H1 (cell line): Measurements from ENCODE around the gene ADGRG7. TPM values are rescaled to one million over a fixed set of nuclear protein-coding genes. Genes with fewer than 3 reads are reported as not detected.

Experiments
- CTCF ChIA-PET: fragments of 300-600 bp; sonication (Branson Sonifier 250); formaldehyde crosslinking; loops from one replicate; lab custom pipeline; 2021; ENCODE audit not compliant: partially characterized antibody; lab: Charles Lee
- POLR2A ChIA-PET: fragments of 300-600 bp; sonication (Branson Sonifier 250); formaldehyde crosslinking; loops from one replicate; lab custom pipeline; 2021; ENCODE audit warnings: inconsistent platforms; ENCODE audit not compliant: partially characterized antibody; lab: Charles Lee
- DNase-seq, 2 experiments: peaks; one replicate each; pipeline versions ENCODE4 v3.0.0 to v3.0.0-alpha.2; 2010 to 2022; ENCODE audit warnings: low spot score in 2 of 2, low read depth in 1 of 2, mixed read lengths in 1 of 2
- FAIRE-seq: peaks from 2 replicates; lab custom pipeline; 2011; peaks lifted over from hg19 to GRCh38; lab: Jason Lieb, UNC
- H2AFZ ChIP-seq: 2 replicates; pipeline ENCODE4 v1.8.1; 2012; ENCODE audit warnings: low read length, inconsistent platforms
- H2AK5ac ChIP-seq: 2 replicates; pipeline ENCODE4 v1.6.1; 2013; ENCODE audit warnings: low read depth, low read length
- H2BK120ac ChIP-seq: replicated peaks from 2 replicates; pipeline ENCODE3; 2013; ENCODE audit warnings: low read depth, low read length, inconsistent platforms
- H2BK12ac ChIP-seq: 2 replicates; pipeline ENCODE4 v1.6.1; 2013; ENCODE audit warnings: low read depth, low read length
- H2BK15ac ChIP-seq: 2 replicates; pipeline ENCODE4 v1.6.1; 2013; ENCODE audit warnings: low read length
- H2BK20ac ChIP-seq: 2 replicates; pipeline ENCODE4 v1.6.1; 2013; ENCODE audit warnings: low read length
- H2BK5ac ChIP-seq: 2 replicates; pipeline ENCODE4 v1.6.1; 2013; ENCODE audit warnings: low read depth, low read length
- H3K14ac ChIP-seq: 2 replicates; pipeline ENCODE4 v1.6.1; 2013; ENCODE audit warnings: inconsistent platforms; ENCODE audit not compliant: insufficient read length
- H3K18ac ChIP-seq: 2 replicates; pipeline ENCODE4 v1.6.1; 2013; ENCODE audit warnings: low read length; ENCODE audit errors: extremely low read depth
- H3K23ac ChIP-seq: 2 replicates; pipeline ENCODE4 v1.6.1; 2013; ENCODE audit warnings: inconsistent platforms; ENCODE audit not compliant: insufficient read length
- H3K23me2 ChIP-seq: 2 replicates; pipeline ENCODE4 v1.6.1; 2013; ENCODE audit warnings: low read depth, low read length
- H3K27ac ChIP-seq: 2 replicates; pipeline ENCODE4 v1.6.1; 2011; ENCODE audit warnings: low read depth, low read length, inconsistent platforms
- H3K27me3 ChIP-seq, 4 experiments: replicated peaks in 1 of 4; 1 replicate in 1 of 4; 2 replicates in 3 of 4; pipeline versions ENCODE4 v1.6.1 to v1.8.1; 2011 to 2013; ENCODE audit warnings: low read length in 3 of 4, mild to moderate bottlenecking in 3 of 4, inconsistent platforms in 2 of 4, mixed read lengths in 2 of 4, moderate library complexity in 1 of 4; ENCODE audit not compliant: control insufficient read depth in 3 of 4, insufficient read depth in 3 of 4; ENCODE audit errors: extremely low read depth in 1 of 4
- H3K36me3 ChIP-seq, 4 experiments: 2 replicates each; pipeline versions ENCODE4 v1.6.1 to v1.8.1; 2011 to 2013; ENCODE audit warnings: mild to moderate bottlenecking in 4 of 4, low read length in 3 of 4, moderate library complexity in 2 of 4, control low read depth in 1 of 4, inconsistent platforms in 1 of 4; ENCODE audit not compliant: insufficient read depth in 4 of 4, control insufficient read depth in 2 of 4
- H3K4ac ChIP-seq: replicated peaks from 2 replicates; pipeline ENCODE3; 2013; ENCODE audit warnings: low read length, low read depth, mixed read lengths, inconsistent platforms; ENCODE audit not compliant: insufficient read length
- H3K4me1 ChIP-seq, 4 experiments: replicated peaks in 1 of 4; 1 replicate in 1 of 4; 2 replicates in 3 of 4; pipeline versions ENCODE4 v1.6.1 to v1.8.1; 2011 to 2013; ENCODE audit warnings: low read length in 3 of 4, inconsistent platforms in 2 of 4, mixed read lengths in 1 of 4; ENCODE audit not compliant: insufficient read depth in 4 of 4, control insufficient read depth in 3 of 4
- H3K4me2 ChIP-seq, 2 experiments: 2 replicates each; pipeline versions ENCODE4 v1.6.1 to v1.8.1; 2011 to 2013; ENCODE audit warnings: low read depth in 2 of 2, low read length in 2 of 2, control low read depth in 1 of 2, inconsistent platforms in 1 of 2, mild to moderate bottlenecking in 1 of 2; ENCODE audit not compliant: insufficient read depth in 1 of 2
- H3K4me3 ChIP-seq, 4 experiments: fragments of 200-600, 300-600 bp in 1 of 4; sonication (generic), shearing (Covaris generic), sonication (Bioruptor Twin) in 1 of 4; 2 replicates each; pipeline versions ENCODE4 v1.5.1 to v1.8.1; 2011 to 2016; ENCODE audit warnings: low read length in 4 of 4, low read depth in 3 of 4, control low read depth in 2 of 4, inconsistent platforms in 2 of 4, mild to moderate bottlenecking in 2 of 4, mixed read lengths in 1 of 4, moderate library complexity in 1 of 4; ENCODE audit not compliant: insufficient read depth in 2 of 4; ENCODE audit errors: extremely low read depth in 1 of 4
- H3K56ac ChIP-seq: replicated peaks from 2 replicates; pipeline ENCODE3; 2013; ENCODE audit warnings: low read depth, mild to moderate bottlenecking, mixed read lengths, low read length, inconsistent platforms; ENCODE audit not compliant: insufficient read length
- H3K79me1 ChIP-seq: 2 replicates; pipeline ENCODE4 v1.6.1; 2013; ENCODE audit warnings: low read depth, low read length, control low read depth
- H3K79me2 ChIP-seq, 2 experiments: 2 replicates each; pipeline versions ENCODE4 v1.6.1 to v1.8.1; 2012 to 2013; ENCODE audit warnings: low read length in 2 of 2, mild to moderate bottlenecking in 2 of 2, inconsistent platforms in 1 of 2; ENCODE audit not compliant: insufficient read depth in 2 of 2, control insufficient read depth in 1 of 2
- H3K9ac ChIP-seq, 4 experiments: replicated peaks in 1 of 4; 1 replicate in 1 of 4; 2 replicates in 3 of 4; pipeline versions ENCODE4 v1.6.1 to v1.8.1; 2011 to 2013; ENCODE audit warnings: low read depth in 3 of 4, low read length in 3 of 4, control low read depth in 2 of 4, mild to moderate bottlenecking in 2 of 4, moderate library complexity in 2 of 4, inconsistent platforms in 1 of 4; ENCODE audit errors: extremely low read depth in 1 of 4
- H3K9me3 ChIP-seq, 2 experiments: 2 replicates each; pipeline versions ENCODE4 v1.6.1 to v1.8.1; 2012 to 2013; ENCODE audit warnings: mild to moderate bottlenecking in 2 of 2, moderate library complexity in 2 of 2, control low read depth in 1 of 2, inconsistent platforms in 1 of 2, low read depth in 1 of 2, low read length in 1 of 2, mixed read lengths in 1 of 2; ENCODE audit not compliant: insufficient read depth in 2 of 2
- H4K20me1 ChIP-seq, 2 experiments: replicated peaks in 1 of 2; 2 replicates each; pipeline versions ENCODE3 to v1.8.1; 2011 to 2013; ENCODE audit warnings: inconsistent platforms in 2 of 2, low read length in 2 of 2, mild to moderate bottlenecking in 1 of 2; ENCODE audit not compliant: insufficient read depth in 2 of 2, control insufficient read depth in 1 of 2
- H4K5ac ChIP-seq: 2 replicates; pipeline ENCODE4 v1.6.1; 2013; ENCODE audit warnings: low read length, low read depth, mixed read lengths, inconsistent platforms; ENCODE audit not compliant: insufficient read length
- H4K8ac ChIP-seq: 2 replicates; pipeline ENCODE4 v1.8.0; 2013; ENCODE audit warnings: mild to moderate bottlenecking, moderate library complexity, low read length, inconsistent platforms; ENCODE audit not compliant: insufficient read depth; ENCODE audit errors: extremely low read depth
- H4K91ac ChIP-seq: replicated peaks from 2 replicates; pipeline ENCODE3; 2013; ENCODE audit warnings: low read length, mixed read lengths, inconsistent platforms; ENCODE audit not compliant: insufficient read length
- HDAC6 ChIP-seq: IDR thresholded peaks from one replicate; pipeline ENCODE4 v1.7.1; 2012; ENCODE audit warnings: low read depth, mild to moderate bottlenecking, inconsistent platforms, low read length, moderate library complexity
- RNF2 ChIP-seq: fragments of 200-900, 300-1000 bp; sonication (generic); IDR thresholded peaks from 2 replicates; pipeline ENCODE4 v1.7.1; 2016; ENCODE audit warnings: borderline replicate concordance, low read depth, mild to moderate bottlenecking, antibody characterized with exemption, low read length; ENCODE audit not compliant: poor library complexity, severe bottlenecking; ENCODE audit errors: missing control alignments
- WGBS, 2 experiments: shearing (Covaris generic) in 1 of 2; methylation state at CpG; one replicate each; pipeline versions ENCODE4 v1.1.6 to v1.1.7; 2013 to 2015; ENCODE audit warnings: low lambda C conversion rate in 2 of 2, mixed read lengths in 2 of 2, inconsistent platforms in 1 of 2, low coverage in 1 of 2, missing lambda C conversion rate in 1 of 2; ENCODE audit not compliant: insufficient replicate concordance in 2 of 2, insufficient coverage in 1 of 2, insufficient read length in 1 of 2; ENCODE audit errors: extremely low coverage in 1 of 2, missing lambda C conversion rate in 1 of 2; 5-methylcytosine and 5-hydroxymethylcytosine counted together
- polyA plus RNA-seq, 7 experiments: library from polyadenylated mRNA; depleted of rRNA in 3 of 7; stranded (reverse) in 5 of 7; unstranded in 2 of 7; fragments of >200 nt in 5 of 7; fragments of 200-250 nt in 2 of 7; gene quantifications; 1 replicate in 5 of 7; 2 replicates in 1 of 7; 4 replicates in 1 of 7; pipeline versions ENCODE4 v1.2.1 to v1.2.3, GENCODE V29; 2011 to 2013; ENCODE audit warnings: missing spikeins in 2 of 7, mixed read lengths in 2 of 7
- total RNA-seq: library from RNA; stranded (reverse); fragmentation: NEBNext Ultra II Directional; extraction: Animal tissue kit (Norgen Biotek cat#: 25700); gene quantifications from 2 replicates; pipeline ENCODE4 v1.2.1, GENCODE V29; 2021

ADGRG7 gene
- total and polyA plus RNA-seq, 2 of the 8 experiments (the other 6 are each of a cell fraction or from before 2014, with no cell fraction given) = not detected

GRCh38 chr3:100696161-100696560 is 86.8 kb downstream of the ADGRG7 start:
- Histone ChIP-seq H2BK12ac (no peak overlapping the region), H3K4me2 (no peak overlapping the region), H3K4ac (no peak overlapping the region), H2AK5ac (no peak overlapping the region), H3K14ac (no peak overlapping the region), H3K56ac (no peak overlapping the region), H3K9ac (no peak overlapping the region), H2BK120ac (no peak overlapping the region), H3K23me2 (no peaks in the 10 kb centered on the region), H4K20me1 (no peaks in the 10 kb centered on the region), H3K9me3 (no peaks in the 10 kb centered on the region), H4K8ac (no peak overlapping the region), H4K5ac (no peak overlapping the region), H3K79me1 (no peaks in the 10 kb centered on the region), H3K23ac (no peak overlapping the region), H3K27ac (no peak overlapping the region), H4K91ac (no peak overlapping the region), H3K4me1 (no peaks in the 10 kb centered on the region), H3K27me3 (no peaks in the 10 kb centered on the region; a peak in 1 of 7 replicates), H2BK15ac (no peak overlapping the region), H2BK20ac (no peak overlapping the region), H2AFZ (no peak overlapping the region), H3K18ac (no peak overlapping the region), H3K79me2 (no peaks in the 10 kb centered on the region), H2BK5ac (no peak overlapping the region), H3K36me3 (no peaks in the 10 kb centered on the region), H3K4me3 (no peak overlapping the region)
- CTCF ChIA-PET = no interaction called here
- FAIRE-seq (no peak), DNase-seq (no peak)
- POLR2A ChIA-PET = no interaction called here
- TF ChIP-seq HDAC6 (no peak), RNF2 (no peak)
- WGBS, 2 experiments = 92% methylated on average over 3 of the region's 3 CpGs; no CpG with 5 or more reads in 1 of the 2 experiments
